Panc1 (cell line): ENCODE measurements around the gene MYEOV. TPM values are rescaled to one million over a fixed set of nuclear protein-coding genes. Genes with fewer than 3 reads are reported as not detected.

Experiments used
- ATAC-seq: fragments of 200-7000 bp; cut with Tn5 transposase; 2 replicates; pipeline ENCODE4 v1.9.1; 2020; ENCODE audit warnings: mild to moderate bottlenecking, moderate library complexity
- BruUV-seq: library from RNA; stranded (reverse); fragments of 400-500 nt; replicated peaks from 2 replicates; lab custom pipeline; 2021; lab: Mats Ljungman, UMichigan
- CTCF ChIA-PET: fragments of 300-600 bp; sonication (Branson Sonifier 250); formaldehyde crosslinking; loops from one replicate; lab custom pipeline; 2022; ENCODE audit warnings: antibody characterized with exemption; lab: Charles Lee
- POLR2A ChIA-PET: fragments of 300-600 bp; sonication (Branson Sonifier 250); formaldehyde crosslinking; loops from one replicate; lab custom pipeline; 2022; ENCODE audit warnings: antibody characterized with exemption; lab: Charles Lee
- DNase-seq: peaks from one replicate; pipeline ENCODE4 v3.0.0-alpha.2; 2010; ENCODE audit warnings: low read depth, low spot score
- H3K27ac ChIP-seq: 2 replicates; pipeline ENCODE4 v1.5.1; 2011; ENCODE audit warnings: mild to moderate bottlenecking, low read length, inconsistent platforms
- H3K27me3 ChIP-seq: fragments of 200-500 bp; sonication (Bioruptor generic); 2 replicates; pipeline ENCODE4 v1.6.0; 2014; ENCODE audit warnings: low read length, inconsistent platforms; ENCODE audit not compliant: control insufficient read depth, insufficient read depth
- H3K36me3 ChIP-seq: fragments of 200-500 bp; sonication (Bioruptor generic); 2 replicates; pipeline ENCODE4 v1.5.1; 2014; ENCODE audit warnings: inconsistent platforms, mild to moderate bottlenecking, low read length, moderate library complexity; ENCODE audit not compliant: control insufficient read depth, insufficient read depth
- H3K4me1 ChIP-seq: 2 replicates; pipeline ENCODE4 v1.5.1; 2011; ENCODE audit warnings: inconsistent platforms, mild to moderate bottlenecking, low read length, moderate library complexity; ENCODE audit not compliant: control insufficient read depth, insufficient read depth
- H3K4me3 ChIP-seq, 2 experiments: 2 replicates each; pipeline ENCODE4 v1.5.1; 2011 to 2012; ENCODE audit warnings: low read depth in 2 of 2, low read length in 2 of 2, mild to moderate bottlenecking in 2 of 2, inconsistent platforms in 1 of 2, moderate library complexity in 1 of 2
- H3K9me3 ChIP-seq: fragments of 200-500 bp; sonication (Bioruptor generic); 2 replicates; pipeline ENCODE4 v1.5.1; 2014; ENCODE audit warnings: low read depth, mild to moderate bottlenecking, inconsistent platforms, low read length, moderate library complexity; ENCODE audit not compliant: control insufficient read depth, insufficient read depth
- CTCF ChIP-seq: fragments of 450-650 bp; IDR thresholded peaks from 2 replicates; pipeline ENCODE4 v1.5.1; 2017; ENCODE audit warnings: mild to moderate bottlenecking
- POLR2AphosphoS5 ChIP-seq: IDR thresholded peaks from 2 replicates; pipeline ENCODE4 v1.6.1; 2012; ENCODE audit warnings: mild to moderate bottlenecking, low read depth, low read length, moderate library complexity
- REST ChIP-seq, 2 experiments: IDR thresholded peaks; 2 replicates each; pipeline ENCODE4 v1.6.1; 2011 to 2012; ENCODE audit warnings: low read depth in 2 of 2, control low read depth in 1 of 2, low read length in 1 of 2, mild to moderate bottlenecking in 1 of 2, moderate library complexity in 1 of 2; ENCODE audit not compliant: insufficient read depth in 1 of 2
- SIN3A ChIP-seq: IDR thresholded peaks from 2 replicates; pipeline ENCODE4 v1.6.1; 2012; ENCODE audit warnings: low read depth, mild to moderate bottlenecking, low read length, moderate library complexity, borderline replicate concordance; ENCODE audit not compliant: insufficient read depth
- TCF7L2 ChIP-seq: IDR thresholded peaks from 2 replicates; pipeline ENCODE4 v1.6.1; 2011; ENCODE audit warnings: mild to moderate bottlenecking, low read depth, low read length, inconsistent platforms
- in situ Hi-C: cut with HindIII; loops from 2 replicates; pipeline ENCODE4 v1.10.0; 2016; ENCODE audit warnings: low sequenced_read_pairs, low pct_unique_long_range_greater_than_20kb
- intact Hi-C: fragments of 100-400 bp; cut with micrococcal nuclease; formaldehyde crosslinking; loops from one replicate; pipeline ENCODE4 v1.10.0; 2022; ENCODE audit not compliant: unreplicated experiment
- total RNA-seq: library from RNA; stranded (reverse); gene quantifications from one replicate; pipeline ENCODE4 v1.2.1, GENCODE V29; 2021; ENCODE audit not compliant: unreplicated experiment

The MYEOV gene
- total RNA-seq, 1 experiment from 2014 or later = 69.8 TPM

- intact Hi-C loops = no loop called here
- DNase-seq (no peak), ATAC-seq (no peak)
- peaks cover 10% of the 10 kb centered on the region for H3K4me1 ChIP-seq
- in situ Hi-C loops = no loop called here
- no peaks in the 10 kb centered on the region for H3K36me3 ChIP-seq
- no peaks in the 10 kb centered on the region for H3K27me3 ChIP-seq
- H3K4me3 ChIP-seq = no peak overlapping the region
- H3K9me3 ChIP-seq = no peaks in the 10 kb centered on the region
- no TSS peak for BruUV-seq
- no peak for TF ChIP-seq POLR2AphosphoS5
- TF ChIP-seq TCF7L2 = no peak
- no peak for TF ChIP-seq SIN3A
- no peak for TF ChIP-seq CTCF
- no peak for TF ChIP-seq REST (IDR thresholded peaks at IDR 0.05; ENCODE audit: insufficient read depth in 1 of 2, low read depth in 2 of 2, low read length in 1 of 2)
- no peak overlapping the region for H3K27ac ChIP-seq
- POLR2A ChIA-PET = no interaction called here
- CTCF ChIA-PET = no interaction called here
These were observed 5.1 kb upstream of the MYEOV start for GRCh38 chr11:69288883-69289242.

DNA sequence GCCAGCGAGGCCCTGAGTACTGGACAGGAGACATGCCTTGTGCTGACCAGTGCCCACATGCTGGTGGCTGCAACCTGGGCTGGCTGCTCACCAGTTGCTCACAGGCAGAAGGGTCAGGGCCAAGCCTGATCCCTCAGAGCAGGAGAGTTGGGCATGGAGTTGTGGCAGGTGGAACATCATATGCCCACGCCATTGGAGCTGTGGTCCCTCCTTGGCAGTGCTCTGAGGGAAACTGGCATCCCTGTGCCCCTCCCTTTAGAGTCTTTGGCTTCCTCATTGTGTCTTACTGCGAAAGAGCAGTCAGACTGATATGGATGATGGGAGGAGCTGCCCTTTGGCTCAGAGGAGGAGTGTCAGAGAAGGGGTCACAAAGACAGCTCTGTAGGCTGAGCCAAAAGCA is 3.1 kb upstream of the MYEOV start:
- Histone ChIP-seq H3K36me3 (no peaks in the 10 kb centered on the region; the same call in 1 of the 2 replicates), H3K4me1 (peaks cover 10% of the 10 kb centered on the region), H3K27ac (no peak overlapping the region), H3K27me3 (no peaks in the 10 kb centered on the region), H3K4me3 (no peak overlapping the region), H3K9me3 (no peaks in the 10 kb centered on the region)
- intact Hi-C loops = loop anchor here (10.0 kb wide), 2 partner anchors 74 to 204 kb away; no protein-coding TSS in a partner anchor
- ChIA-PET CTCF (no interaction called here), POLR2A (interaction anchor here (0.6 kb wide), 1 partner anchor 106 kb away, joined by 5 read pairs; no protein-coding TSS in a partner anchor)
- no TSS peak for BruUV-seq
- ATAC-seq = no peak
- no peak for DNase-seq
- TF ChIP-seq POLR2AphosphoS5 (no peak), TCF7L2 (no peak), SIN3A (no peak), REST (IDR thresholded peaks at IDR 0.05; ENCODE audit: insufficient read depth in 1 of 2, low read depth in 2 of 2, low read length in 1 of 2) (no peak), CTCF (no peak)
- in situ Hi-C loops = no loop called here
